ENCODE measurements around the gene FARS2.

GRCh38 chr6:5394280-5394679, 133.0 kb downstream of the FARS2 start:
- no peak for TF ChIP-seq CTCF (IDR thresholded peaks at IDR 0.05)
- TF ChIP-seq EP300 (IDR thresholded peaks at IDR 0.05; ENCODE audit: low read depth) = no peak

Data from transverse colon (tissue), 3 donors.